Esophagus muscularis mucosa (tissue), 4 donors: Measurements from ENCODE around the gene STX8. TPM values are rescaled to one million over a fixed set of nuclear protein-coding genes. Genes with fewer than 3 reads are reported as not detected.

Source experiments
- DNase-seq: peaks from one replicate; pipeline ENCODE4 v3.0.0-alpha.2; 2017; ENCODE audit errors: extremely low spot score
- H3K27ac ChIP-seq, 4 donors: fragments of 200-600 bp; sonication (generic); replicated peaks in 1 of 4; 1 replicate in 3 of 4; 2 replicates in 1 of 4; pipeline ENCODE4 v1.5.1; 2016 to 2019; ENCODE audit warnings: mild to moderate bottlenecking in 1 of 4
- H3K27me3 ChIP-seq, 4 donors: fragments of 200-600 bp; sonication (generic); one replicate each; pipeline versions ENCODE4 v1.5.1 to v1.6.0; 2016 to 2019
- H3K36me3 ChIP-seq, 4 donors: fragments of 200-600 bp; sonication (generic); one replicate each; pipeline ENCODE4 v1.5.1; 2016 to 2019
- H3K4me1 ChIP-seq, 4 donors: fragments of 200-600 bp; sonication (generic); one replicate each; pipeline ENCODE4 v1.5.1; 2016 to 2019
- H3K4me3 ChIP-seq, 4 donors: fragments of 200-600 bp; sonication (generic); 1 replicate in 2 of 4; 2 replicates in 2 of 4; pipeline ENCODE4 v1.5.1; 2016 to 2019; ENCODE audit warnings: mild to moderate bottlenecking in 4 of 4, moderate library complexity in 1 of 4
- H3K9me3 ChIP-seq, 4 donors: fragments of 200-600 bp; sonication (generic); 1 replicate in 3 of 4; 2 replicates in 1 of 4; pipeline ENCODE4 v1.5.1; 2016 to 2019
- CTCF ChIP-seq, 3 experiments: fragments of 200-600 bp in 2 of 3; fragments of 450-650 bp in 1 of 3; sonication (generic) in 2 of 3; IDR thresholded peaks; one replicate each; pipeline ENCODE4 v1.5.1; 2017 to 2019; ENCODE audit warnings: antibody characterized with exemption in 3 of 3, mild to moderate bottlenecking in 2 of 3, moderate library complexity in 1 of 3
- EP300 ChIP-seq: sonication (generic); formaldehyde crosslinking; IDR thresholded peaks from one replicate; pipeline ENCODE4 v1.6.1; 2017; ENCODE audit warnings: antibody characterized with exemption
- POLR2A ChIP-seq: fragments of 450-650 bp; IDR thresholded peaks from one replicate; pipeline ENCODE4 v1.6.1; 2017; ENCODE audit warnings: antibody characterized with exemption, moderate library complexity, mild to moderate bottlenecking, low read depth
- POLR2AphosphoS5 ChIP-seq, 2 donors: sonication (generic); formaldehyde crosslinking; IDR thresholded peaks; one replicate each; pipeline ENCODE4 v1.6.1; 2017; ENCODE audit warnings: antibody characterized with exemption in 2 of 2
- WGBS: methylation state at CpG from one replicate; pipeline ENCODE4 v1.1.5; 2018; 5-methylcytosine and 5-hydroxymethylcytosine counted together
- intact Hi-C: fragments of 100-400 bp; cut with DNase I; formaldehyde crosslinking; loops from one replicate; pipeline ENCODE4 v1.15.1; 2023
- total RNA-seq, 4 donors: library from RNA; depleted of rRNA; stranded (reverse); fragments of >200 nt; gene quantifications; one replicate each; pipeline versions ENCODE4 v1.1.0 to v1.2.1, GENCODE V29; 2016

STX8 gene
- total RNA-seq, 4 donors from 2014 or later: 83.9 to 104 (median 94.5) TPM

GRCh38 chr17:9544221-9544620 is 31.4 kb downstream of the STX8 start:
- WGBS: 97% methylated on average over 7 of the region's 7 CpGs
- no peak for TF ChIP-seq POLR2A
- TF ChIP-seq POLR2AphosphoS5 (IDR thresholded peaks at IDR 0.05): no peak
- TF ChIP-seq EP300: no peak
- no peak for TF ChIP-seq CTCF (IDR thresholded peaks at IDR 0.05)
- Histone ChIP-seq H3K36me3 (peaks cover 0 to 32% (median 12%) of the 10 kb centered on the region in 4 donors), H3K27ac (no peak overlapping the region), H3K27me3 (no peaks in the 10 kb centered on the region), H3K4me3 (no peak overlapping the region), H3K4me1 (no peaks in the 10 kb centered on the region), H3K9me3 (no peaks in the 10 kb centered on the region)
- DNase-seq: no peak
- intact Hi-C loops: no loop called here

- H3K27ac ChIP-seq: no peak overlapping the region
- H3K4me3 ChIP-seq: no peak overlapping the region
- peaks cover 0 to 32% (median 12%) of the 10 kb centered on the region in 4 donors for H3K36me3 ChIP-seq
- no peaks in the 10 kb centered on the region for H3K9me3 ChIP-seq
- WGBS: 95% methylated on average over 4 of the region's 4 CpGs
- DNase-seq: no peak
- intact Hi-C loops: no loop called here
- no peak for TF ChIP-seq POLR2AphosphoS5 (IDR thresholded peaks at IDR 0.05)
- TF ChIP-seq CTCF (IDR thresholded peaks at IDR 0.05): no peak
- TF ChIP-seq EP300: no peak
- TF ChIP-seq POLR2A: no peak
- peaks cover 0 to 2% (median 0%) of the 10 kb centered on the region in 4 donors for H3K4me1 ChIP-seq
- H3K27me3 ChIP-seq: no peaks in the 10 kb centered on the region
Observed at GRCh38 chr17:9541718-9542117, 33.9 kb downstream of the STX8 start.

- no peak for DNase-seq
- Histone ChIP-seq H3K4me3 (no peak overlapping the region), H3K9me3 (no peaks in the 10 kb centered on the region), H3K36me3 (peaks cover 0 to 14% (median 4%) of the 10 kb centered on the region in 4 donors), H3K27ac (no peak overlapping the region), H3K4me1 (peaks cover 0 to 7% (median 3%) of the 10 kb centered on the region in 4 donors), H3K27me3 (no peaks in the 10 kb centered on the region)
- intact Hi-C loops: no loop called here
- TF ChIP-seq CTCF (IDR thresholded peaks at IDR 0.05): no peak
- TF ChIP-seq POLR2A: no peak
- no peak for TF ChIP-seq POLR2AphosphoS5 (IDR thresholded peaks at IDR 0.05)
- TF ChIP-seq EP300: no peak
- 93% methylated on average over 4 of the region's 4 CpGs for WGBS
Observed at GRCh38 chr17:9538626-9539025, 37.0 kb downstream of the STX8 start.

GRCh38 chr17:9537177-9537776 is 38.3 kb downstream of the STX8 start:
- WGBS: 95% methylated on average over 12 of the region's 12 CpGs
- Histone ChIP-seq H3K4me3 (no peak overlapping the region), H3K9me3 (no peaks in the 10 kb centered on the region), H3K36me3 (peaks cover 0 to 12% (median 4%) of the 10 kb centered on the region in 4 donors), H3K27me3 (no peaks in the 10 kb centered on the region), H3K4me1 (peaks cover 0 to 7% (median 3%) of the 10 kb centered on the region in 4 donors), H3K27ac (no peak overlapping the region)
- DNase-seq: no peak
- intact Hi-C loops: no loop called here
- TF ChIP-seq POLR2AphosphoS5 (IDR thresholded peaks at IDR 0.05) (no peak), EP300 (no peak), POLR2A (no peak), CTCF (IDR thresholded peaks at IDR 0.05) (no peak)

- H3K36me3 ChIP-seq: peaks cover 0 to 11% (median 4%) of the 10 kb centered on the region in 4 donors
- H3K4me3 ChIP-seq: no peak overlapping the region
- 73% methylated on average over 8 of the region's 8 CpGs for WGBS
- no peaks in the 10 kb centered on the region for H3K9me3 ChIP-seq
- H3K4me1 ChIP-seq: peaks cover 0 to 7% (median 3%) of the 10 kb centered on the region in 4 donors
- H3K27ac ChIP-seq: no peak overlapping the region
- DNase-seq: no peak
- TF ChIP-seq CTCF (IDR thresholded peaks at IDR 0.05) (no peak), POLR2A (no peak), POLR2AphosphoS5 (IDR thresholded peaks at IDR 0.05) (no peak), EP300 (no peak)
- no peaks in the 10 kb centered on the region for H3K27me3 ChIP-seq
- intact Hi-C loops: no loop called here
Observed at GRCh38 chr17:9536061-9536460, 39.6 kb downstream of the STX8 start.
